K562 (cell line): ENCODE measurements around the gene CLCN6. TPM values are rescaled to one million over a fixed set of nuclear protein-coding genes. Genes with fewer than 3 reads are reported as not detected.

Experiments
- ADNP ChIP-seq: fragments of 200-800 bp; sonication (Bioruptor generic); IDR thresholded peaks from 2 replicates; pipeline ENCODE4 v1.6.1; 2016; ENCODE audit warnings: missing genetic modification characterization, missing compliant biosample characterization
- ARID3B ChIP-seq: fragments of 250-450 bp; sonication (Bioruptor Pico); IDR thresholded peaks from 2 replicates; pipeline ENCODE4 v1.4.0; 2020; ENCODE audit warnings: borderline replicate concordance
- CEBPB ChIP-seq: fragments of 450-650 bp; IDR thresholded peaks from 2 replicates; pipeline ENCODE4 v1.6.1; 2016; ENCODE audit warnings: missing genetic modification characterization, missing compliant biosample characterization
- GABPA ChIP-seq: fragments of 200-800 bp; sonication (Bioruptor generic); conservative IDR thresholded peaks from 2 replicates; pipeline ENCODE4 v1.6.1; 2016; ENCODE audit warnings: low read depth, missing genetic modification characterization, missing compliant biosample characterization
- HSF4 ChIP-seq: fragments of 250-450 bp; sonication (Bioruptor Pico); IDR thresholded peaks from 2 replicates; pipeline ENCODE4 v2.1.2; 2022; ENCODE audit warnings: mild to moderate bottlenecking, moderate library complexity, borderline replicate concordance
- MNT ChIP-seq, 2 experiments: fragments of 450-650 bp; conservative IDR thresholded peaks; 2 replicates each; pipeline ENCODE4 v1.6.1; 2017; ENCODE audit warnings: mild to moderate bottlenecking in 2 of 2, moderate library complexity in 2 of 2
- MTA2 ChIP-seq: fragments of 450-650 bp; IDR thresholded peaks from 2 replicates; pipeline ENCODE4 v1.6.1; 2016; ENCODE audit warnings: low read depth
- NCOA4 ChIP-seq: fragments of 450-650 bp; IDR thresholded peaks from 2 replicates; pipeline ENCODE4 v1.6.1; 2018; ENCODE audit warnings: mild to moderate bottlenecking; ENCODE audit not compliant: partially characterized antibody
- POLR2G ChIP-seq: fragments of 200-400 bp; formaldehyde crosslinking; IDR thresholded peaks from 2 replicates; pipeline ENCODE4 v1.6.1; 2017; ENCODE audit warnings: low read depth, mild to moderate bottlenecking, antibody characterized with exemption, low read length, moderate library complexity
- SNRNP70 ChIP-seq: fragments of 200-400 bp; formaldehyde crosslinking; optimal IDR thresholded peaks from 2 replicates; pipeline ENCODE3; 2017; ENCODE audit warnings: low read depth, low read length
- TEAD1 ChIP-seq, 2 experiments: fragments of 450-650 bp in 1 of 2; sonication (generic) in 1 of 2; formaldehyde crosslinking; IDR thresholded peaks; 2 replicates each; pipeline versions ENCODE4 v1.4.0 to v1.8.0; 2020 to 2022; ENCODE audit warnings: mild to moderate bottlenecking in 2 of 2, missing genetic modification reagents in 1 of 2
- TFAM ChIP-seq: fragments of 250-450 bp; sonication (Bioruptor Pico); conservative IDR thresholded peaks from 2 replicates; pipeline ENCODE4 v1.5.0; 2021; ENCODE audit warnings: mild to moderate bottlenecking, moderate library complexity
- USF1 ChIP-seq: sonication (generic); formaldehyde crosslinking; IDR thresholded peaks from 2 replicates; pipeline ENCODE4 v1.9.0; 2022; ENCODE audit warnings: mild to moderate bottlenecking, missing genetic modification reagents
- ZKSCAN3 ChIP-seq: fragments of 250-450 bp; sonication (Bioruptor Pico); IDR thresholded peaks from 2 replicates; pipeline ENCODE4 v1.4.0; 2020
- ZNF140 ChIP-seq: fragments of 250-450 bp; sonication (Bioruptor Pico); IDR thresholded peaks from 2 replicates; pipeline ENCODE4 v1.8.0; 2021; ENCODE audit warnings: moderate library complexity, mild to moderate bottlenecking, inconsistent platforms
- ZNF24 ChIP-seq: fragments of 450-650 bp; IDR thresholded peaks from 2 replicates; pipeline ENCODE4 v1.6.1; 2016
- ZNF282 ChIP-seq: sonication (generic); formaldehyde crosslinking; IDR thresholded peaks from 2 replicates; pipeline ENCODE4 v1.8.1; 2023; ENCODE audit warnings: missing genetic modification reagents
- ZNF75A ChIP-seq: fragments of 450-650 bp; formaldehyde crosslinking; IDR thresholded peaks from 2 replicates; pipeline ENCODE4 v1.4.0; 2020; ENCODE audit warnings: mild to moderate bottlenecking
- ZNF76 ChIP-seq: fragments of 250-450 bp; sonication (Bioruptor Pico); IDR thresholded peaks from 2 replicates; pipeline ENCODE4 v1.4.0; 2020; ENCODE audit warnings: mild to moderate bottlenecking, moderate library complexity, borderline replicate concordance
- ZNF77 ChIP-seq: fragments of 250-450 bp; sonication (Bioruptor Pico); IDR thresholded peaks from 2 replicates; pipeline ENCODE4 v1.5.0; 2020
- polyA plus RNA-seq, 8 experiments: library from polyadenylated mRNA; depleted of rRNA in 4 of 8; stranded (reverse) in 5 of 8; unstranded in 3 of 8; fragments of >200 nt; fragmentation: Nextera tagmentation in 2 of 8; fragmentation: Illumina TruSeq in 1 of 8; extraction: Ambion mirVana in 2 of 8; extraction: Trizol in 1 of 8; gene quantifications; 2 replicates each; pipeline versions ENCODE4 v1.2.1 to v1.2.3, GENCODE V29; 2011 to 2014; ENCODE audit warnings: inconsistent platforms in 1 of 8, missing spikeins in 1 of 8
- total RNA-seq, 7 experiments: library from RNA; depleted of rRNA in 6 of 7; stranded (reverse); fragments of >200 nt in 6 of 7; fragmentation: Illumina TruSeq in 2 of 7; extraction: Trizol in 2 of 7; gene quantifications; 2 replicates each; pipeline versions ENCODE4 v1.2.1 to v1.2.3, GENCODE V29; 2011 to 2021; ENCODE audit warnings: low replicate concordance in 1 of 7
- TF ChIP-seq, protein P1 (sequence below): fragments of 450-650 bp; formaldehyde crosslinking; IDR thresholded peaks from 2 replicates; pipeline ENCODE4 v1.4.0; 2020; ENCODE audit warnings: mild to moderate bottlenecking, moderate library complexity
- TF ChIP-seq, protein P2 (sequence below): fragments of 450-650 bp; IDR thresholded peaks from 2 replicates; pipeline ENCODE4 v1.6.1; 2016; ENCODE audit warnings: missing biosample characterization, missing genetic modification characterization

CLCN6 gene
- total and polyA plus RNA-seq, 9 of the 15 experiments (the other 6 are each of a cell fraction or from before 2014, with no cell fraction given), result 2.0 to 21.8 (median 13.6) TPM

DNA sequence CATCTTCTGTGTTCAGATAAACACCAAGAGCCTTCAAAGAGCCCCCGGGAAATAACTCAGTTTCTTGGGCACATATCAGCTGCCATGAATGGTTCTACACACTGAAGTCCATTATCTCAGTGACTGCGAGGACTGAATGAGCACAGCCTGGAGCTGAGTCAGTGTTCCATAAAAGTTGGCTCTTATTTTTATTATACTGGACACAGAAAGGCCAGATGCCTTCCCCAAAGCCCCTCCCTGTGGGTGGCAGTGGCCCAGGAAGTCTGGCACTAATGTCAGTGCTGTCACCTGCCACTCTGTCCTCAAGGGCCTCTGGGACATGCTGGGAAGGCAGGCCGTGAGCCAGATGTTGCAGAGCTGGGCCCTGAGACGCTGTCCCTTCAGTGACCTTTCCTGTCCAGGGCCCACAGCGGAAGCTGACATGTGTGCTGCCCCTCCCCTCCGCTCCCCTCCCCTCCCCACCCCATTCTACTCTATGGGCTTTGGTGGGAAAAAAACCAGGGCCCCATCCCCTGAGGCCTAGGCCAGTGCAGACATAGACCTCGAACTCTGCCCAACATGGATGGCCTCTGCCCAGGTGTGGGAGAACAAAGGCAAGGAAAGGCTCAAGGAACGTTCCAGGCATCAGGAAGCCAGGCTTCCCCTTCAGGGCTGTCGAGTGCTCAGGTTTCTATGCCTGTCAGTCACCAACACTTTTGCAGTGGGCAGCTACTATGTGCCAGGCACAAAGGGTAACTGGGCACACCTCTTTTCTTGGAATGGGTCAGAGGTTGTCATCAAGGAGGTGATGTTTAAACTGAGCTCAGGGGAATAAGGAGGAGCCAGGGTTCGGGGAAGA is 75.1 kb downstream of the CLCN6 start (continued):
- TF ChIP-seq TEAD1 (CRISPR knock-in tag; IDR thresholded peaks at IDR 0.05), result peak in 1 of 2 experiments; percentile 36; a peak in 1 of 4 replicates
- no peak; the same call in 1 of the 2 replicates for TF ChIP-seq ARID3B (CRISPR knock-in tag)
- TF ChIP-seq TFAM (CRISPR knock-in tag), result no peak
- 0 out of 2 replicates have a peak, but pooled peaks have one; percentile 11 for TF ChIP-seq ZNF75A
- TF ChIP-seq, protein P1, sequence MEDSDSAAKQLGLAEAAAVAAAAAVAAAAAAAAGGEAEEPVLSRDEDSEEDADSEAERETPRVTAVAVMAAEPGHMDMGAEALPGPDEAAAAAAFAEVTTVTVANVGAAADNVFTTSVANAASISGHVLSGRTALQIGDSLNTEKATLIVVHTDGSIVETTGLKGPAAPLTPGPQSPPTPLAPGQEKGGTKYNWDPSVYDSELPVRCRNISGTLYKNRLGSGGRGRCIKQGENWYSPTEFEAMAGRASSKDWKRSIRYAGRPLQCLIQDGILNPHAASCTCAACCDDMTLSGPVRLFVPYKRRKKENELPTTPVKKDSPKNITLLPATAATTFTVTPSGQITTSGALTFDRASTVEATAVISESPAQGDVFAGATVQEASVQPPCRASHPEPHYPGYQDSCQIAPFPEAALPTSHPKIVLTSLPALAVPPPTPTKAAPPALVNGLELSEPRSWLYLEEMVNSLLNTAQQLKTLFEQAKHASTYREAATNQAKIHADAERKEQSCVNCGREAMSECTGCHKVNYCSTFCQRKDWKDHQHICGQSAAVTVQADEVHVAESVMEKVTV (CRISPR knock-in tag), result no peak
- no peak for TF ChIP-seq ZNF77 (CRISPR knock-in tag)
- no peak for TF ChIP-seq SNRNP70
- TF ChIP-seq POLR2G, result peak; percentile 38; the same call in 1 of the 2 replicates
- TF ChIP-seq ZKSCAN3 (CRISPR knock-in tag), result no peak
- TF ChIP-seq NCOA4, result no peak
- TF ChIP-seq GABPA (tag), result peak; percentile 63; the same call in 1 of the 2 replicates
- TF ChIP-seq, protein P2, sequence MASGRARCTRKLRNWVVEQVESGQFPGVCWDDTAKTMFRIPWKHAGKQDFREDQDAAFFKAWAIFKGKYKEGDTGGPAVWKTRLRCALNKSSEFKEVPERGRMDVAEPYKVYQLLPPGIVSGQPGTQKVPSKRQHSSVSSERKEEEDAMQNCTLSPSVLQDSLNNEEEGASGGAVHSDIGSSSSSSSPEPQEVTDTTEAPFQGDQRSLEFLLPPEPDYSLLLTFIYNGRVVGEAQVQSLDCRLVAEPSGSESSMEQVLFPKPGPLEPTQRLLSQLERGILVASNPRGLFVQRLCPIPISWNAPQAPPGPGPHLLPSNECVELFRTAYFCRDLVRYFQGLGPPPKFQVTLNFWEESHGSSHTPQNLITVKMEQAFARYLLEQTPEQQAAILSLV (tag), result no peak
- no peak for TF ChIP-seq USF1 (CRISPR knock-in tag)
- TF ChIP-seq ZNF282 (CRISPR knock-in tag), result no peak
- TF ChIP-seq ADNP (tag), result no peak
- TF ChIP-seq ZNF140, result no peak
- no peak for TF ChIP-seq MTA2
- no peak for TF ChIP-seq CEBPB
- TF ChIP-seq ZNF24, result no peak
- TF ChIP-seq HSF4 (CRISPR knock-in tag), result peak; percentile 54; the same call in 1 of the 2 replicates
- peak; percentile 91 for TF ChIP-seq ZNF76 (CRISPR knock-in tag)
- 0 out of 4 replicates have a peak, but pooled peaks of 1 of the 2 experiments have one; percentile 19 for TF ChIP-seq MNT (conservative IDR thresholded peaks at IDR 0.05)
